ELF-1 (cell line): Measurements from ENCODE around the gene GCLM.
A peak's percentile ranks its signal among the peaks of the same experiment; 100 is the strongest.
"Not testable (repeated sequence)": the region's sequence is repeated elsewhere in the genome, so short reads cannot be mapped to it uniquely, and the experiment has no call there.

Experiments used
- DNase-seq: peaks from one replicate; pipeline ENCODE4 v3.0.0-alpha.2; 2016; ENCODE audit warnings: low read depth, low spot score

GCLM gene, protein sequence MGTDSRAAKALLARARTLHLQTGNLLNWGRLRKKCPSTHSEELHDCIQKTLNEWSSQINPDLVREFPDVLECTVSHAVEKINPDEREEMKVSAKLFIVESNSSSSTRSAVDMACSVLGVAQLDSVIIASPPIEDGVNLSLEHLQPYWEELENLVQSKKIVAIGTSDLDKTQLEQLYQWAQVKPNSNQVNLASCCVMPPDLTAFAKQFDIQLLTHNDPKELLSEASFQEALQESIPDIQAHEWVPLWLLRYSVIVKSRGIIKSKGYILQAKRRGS

DNA sequence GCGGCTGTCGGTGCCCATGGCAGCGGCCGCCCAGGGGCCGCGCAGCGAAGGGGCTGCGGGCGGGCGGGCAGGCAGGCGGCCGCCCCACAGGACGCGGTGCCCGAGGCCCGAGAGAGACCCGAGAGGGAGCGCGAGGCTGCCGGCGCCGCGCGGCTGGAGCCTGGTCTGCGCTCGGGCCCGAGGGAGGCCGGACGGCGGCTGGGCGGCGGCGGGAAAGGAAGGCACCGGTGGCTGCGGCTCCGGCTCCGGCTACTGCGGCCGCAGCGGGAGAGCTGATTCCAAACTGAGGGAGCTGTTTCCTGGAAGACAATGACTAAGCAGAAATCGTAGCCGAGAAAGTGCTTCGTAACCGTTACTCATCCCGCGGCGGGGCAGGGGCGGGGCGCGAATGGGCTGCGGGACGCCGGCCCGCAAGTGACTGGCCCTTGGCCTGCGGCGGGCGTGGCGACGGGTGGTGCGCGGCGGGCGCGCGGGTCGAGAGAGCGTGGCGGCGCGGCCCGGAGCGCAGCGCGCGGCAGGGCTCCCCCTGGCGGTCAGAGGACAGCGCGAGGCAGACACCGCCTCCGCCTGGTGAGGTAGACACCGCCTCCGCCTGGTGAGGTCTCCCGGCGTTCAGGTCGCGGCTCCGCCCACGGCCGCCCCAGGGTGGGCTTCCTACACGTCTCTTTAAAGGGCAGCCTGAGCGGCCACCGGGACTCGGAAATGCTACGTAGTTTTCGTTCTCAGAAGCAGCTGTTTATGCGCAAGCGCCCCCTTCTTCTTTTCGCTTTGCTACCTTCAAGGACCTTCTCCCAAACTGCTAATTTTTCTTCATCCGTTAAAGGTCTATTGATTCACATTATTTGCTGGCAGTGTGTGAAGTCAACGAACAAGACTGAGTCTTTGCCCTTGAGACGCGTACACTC is at the start of gene GCLM:
GCLM (minus strand) TSS at position 285 of the 905 bp plus-strand sequence; CDS start at position 18, 267 bp downstream.
- peak; percentile 96 for DNase-seq

DNA sequence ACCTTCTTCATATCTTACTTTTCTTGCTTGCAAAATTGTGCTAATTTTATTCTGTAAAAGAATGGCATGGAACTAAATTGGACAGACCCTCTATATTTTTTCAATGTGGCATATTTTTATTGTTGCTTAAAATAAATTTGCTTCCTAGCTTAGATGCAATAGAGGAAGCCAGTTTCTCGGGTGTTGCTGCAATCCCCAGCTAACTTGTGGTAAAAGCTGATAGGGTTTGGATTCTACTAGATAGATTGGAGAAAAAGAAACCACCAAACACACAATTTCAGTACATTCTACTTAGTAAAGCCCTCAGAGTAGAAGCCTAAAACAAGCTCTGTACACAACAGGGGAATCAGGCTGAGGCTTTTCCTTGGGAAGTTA is 49.5 kb upstream of the GCLM start:
- DNase-seq: no peak

DNA sequence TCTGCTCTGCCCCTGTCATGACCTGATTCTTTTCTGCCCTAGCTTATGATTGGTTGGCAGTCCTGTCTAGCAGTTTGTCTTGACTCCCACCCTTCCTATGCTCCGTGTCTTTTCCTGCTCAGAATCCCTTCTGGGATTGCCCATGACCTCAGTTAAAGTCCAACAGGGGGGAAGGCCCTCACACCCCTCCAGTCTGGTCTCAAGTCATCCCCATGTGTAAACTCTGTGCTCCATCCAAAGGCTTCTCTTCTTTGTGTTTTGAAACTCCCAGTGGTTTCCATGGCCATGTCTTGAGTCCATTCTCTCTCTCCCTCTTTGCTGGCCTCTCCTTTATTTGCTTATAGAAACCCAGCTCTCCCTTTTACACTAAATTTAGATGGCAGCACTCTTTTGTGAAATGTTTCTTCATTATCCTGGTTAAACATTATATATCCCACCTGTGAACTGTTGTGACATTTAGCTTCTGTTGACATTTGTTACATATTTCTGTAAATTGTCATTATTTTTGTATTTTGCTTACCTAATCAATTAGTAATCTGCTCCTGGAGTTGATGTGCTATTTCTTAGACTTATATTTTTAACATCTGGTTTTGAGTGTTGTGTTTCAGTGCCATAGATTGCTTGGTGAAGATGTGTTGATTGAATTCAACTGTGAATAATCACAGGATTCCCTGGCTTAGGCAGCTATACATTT is 48.9 kb upstream of the GCLM start:
- DNase-seq: no peak

DNA sequence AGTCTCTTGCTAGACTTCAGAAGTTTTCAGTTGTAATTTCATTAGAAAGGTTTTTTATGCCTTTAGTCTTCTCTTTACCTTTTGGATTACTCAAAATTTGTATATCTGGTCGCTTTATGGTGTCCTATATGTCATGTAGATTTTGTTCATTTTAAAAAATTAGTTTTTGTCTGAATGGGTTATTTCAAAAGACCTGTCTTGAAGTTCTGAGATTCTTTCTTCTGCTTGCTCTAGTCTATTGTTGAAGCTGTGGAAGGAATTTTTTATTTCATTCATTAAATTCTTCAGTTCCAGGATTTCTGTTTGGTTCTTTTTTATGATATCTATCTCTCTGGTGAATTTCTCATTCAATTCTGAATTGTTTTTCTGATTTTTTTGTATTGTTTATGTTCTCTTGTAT is 46.5 kb upstream of the GCLM start:
- no peak for DNase-seq

DNA sequence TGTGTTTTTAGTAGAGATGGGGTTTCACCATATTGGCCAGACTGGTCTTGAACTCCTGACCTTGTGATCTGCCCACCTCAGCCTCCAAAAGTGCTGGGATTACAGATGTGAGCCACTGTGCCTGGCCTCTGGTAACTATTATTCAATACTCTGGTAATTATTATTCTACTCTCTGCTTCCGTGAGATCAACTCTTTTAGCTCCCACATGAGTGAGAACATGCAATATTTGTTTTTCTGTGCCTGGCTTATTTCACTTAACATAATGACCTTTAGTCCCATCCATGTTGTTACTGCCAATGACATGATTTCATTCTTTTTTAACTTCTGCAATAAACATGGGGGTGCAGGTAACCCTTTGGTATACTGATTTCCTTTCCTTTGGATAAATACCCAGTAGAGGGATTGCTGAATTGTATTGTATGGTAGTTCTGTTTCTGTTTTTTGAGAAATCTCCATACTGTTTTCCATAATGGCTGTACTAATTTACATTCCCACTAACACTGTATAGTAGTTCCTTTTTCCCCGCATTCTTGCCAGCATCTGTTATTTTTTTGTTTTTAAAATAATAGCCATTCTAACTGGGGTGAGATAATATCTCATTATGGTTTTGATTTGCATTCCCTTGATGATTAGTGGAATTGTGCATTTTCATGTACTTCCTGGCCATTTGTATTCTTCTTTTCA is 37.9 kb upstream of the GCLM start:
- DNase-seq: not testable (repeated sequence)

DNA sequence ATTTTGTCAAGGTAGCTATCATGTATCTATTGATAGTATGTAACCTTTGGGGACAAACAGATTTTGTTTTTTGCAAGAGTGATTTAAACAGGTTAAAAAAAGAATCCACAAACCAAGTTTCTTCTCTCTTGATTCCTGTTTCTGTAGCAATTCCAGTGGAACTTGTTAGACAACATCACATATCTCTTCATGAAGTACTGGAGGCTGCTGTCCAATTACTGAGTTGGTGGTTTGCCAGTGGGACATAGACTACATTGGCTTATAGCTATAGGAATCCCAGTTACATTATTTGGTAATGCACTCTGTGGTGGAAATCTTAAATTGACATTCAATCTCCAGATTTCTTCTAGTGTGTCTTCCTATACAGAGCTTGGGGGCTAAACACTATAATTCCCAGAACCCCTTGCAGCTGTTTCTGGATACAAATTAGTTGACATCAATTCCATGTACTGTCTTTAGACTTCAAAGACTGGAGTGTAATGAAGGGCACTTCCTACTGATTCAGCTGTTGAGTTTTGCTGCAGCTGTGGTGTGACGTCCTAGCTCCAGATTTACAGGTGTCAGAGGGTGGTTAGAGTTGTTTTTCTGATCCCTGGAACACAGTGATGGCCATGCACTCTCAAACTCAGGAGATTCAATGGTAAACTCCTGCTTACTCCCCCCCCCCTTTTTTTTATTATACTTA is 29.4 kb upstream of the GCLM start:
- no peak for DNase-seq

DNA sequence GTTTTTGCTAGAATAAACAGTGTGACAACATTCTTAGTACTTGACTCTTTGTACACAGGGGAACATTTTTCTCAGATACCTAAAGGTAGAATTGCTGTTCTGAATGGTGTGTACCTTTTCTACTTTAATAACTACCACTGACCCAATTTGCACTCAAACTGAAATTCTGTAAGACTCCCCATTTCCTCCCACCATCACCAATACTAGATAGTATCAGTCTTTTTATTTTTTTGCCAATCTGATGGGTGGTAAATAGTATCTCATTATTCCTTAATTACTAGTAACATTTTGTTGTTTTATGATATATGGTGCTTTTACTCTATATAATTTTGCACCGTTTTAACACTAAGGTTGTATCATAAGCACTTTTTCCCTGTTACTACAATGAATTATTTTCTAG is 28.8 kb upstream of the GCLM start:
- DNase-seq: no peak

DNA sequence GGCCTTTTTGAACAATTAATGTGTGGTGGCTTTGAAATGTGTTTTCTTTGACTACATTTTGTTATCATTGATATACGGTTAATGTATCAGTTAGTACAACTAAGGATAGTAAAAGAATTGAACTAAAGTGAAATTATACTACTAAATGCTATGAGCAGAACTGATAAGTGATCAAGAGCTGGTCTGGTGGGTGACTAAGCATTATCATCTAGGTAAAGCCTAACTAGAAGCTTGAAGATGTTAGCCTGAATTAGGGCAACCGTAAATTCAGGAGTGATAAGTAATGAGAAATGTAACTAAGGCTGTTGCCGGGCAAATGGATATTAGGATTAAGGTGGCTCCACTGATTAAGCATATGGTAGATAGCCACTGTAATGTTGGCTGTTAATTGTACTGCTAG is 16.0 kb upstream of the GCLM start:
- DNase-seq: no peak

DNA sequence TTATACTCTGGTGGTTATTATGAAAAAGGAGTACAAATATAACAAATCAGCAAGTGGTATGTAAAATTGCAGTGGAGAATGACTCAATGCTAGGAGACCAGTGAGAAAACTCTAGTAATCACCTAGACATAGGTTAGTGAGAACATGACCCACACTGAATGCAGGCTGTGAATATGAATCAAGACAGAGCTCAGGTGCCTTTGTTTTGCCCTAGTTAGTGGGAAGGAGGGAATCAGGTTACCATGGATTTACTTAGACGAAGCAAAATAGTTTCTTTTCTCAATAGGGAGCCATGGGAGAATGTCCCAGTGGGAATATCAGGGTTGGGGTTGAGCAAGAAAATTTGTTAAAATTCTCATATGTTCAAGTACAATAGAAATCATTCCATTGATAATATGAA is 10.6 kb upstream of the GCLM start:
- no peak for DNase-seq

DNA sequence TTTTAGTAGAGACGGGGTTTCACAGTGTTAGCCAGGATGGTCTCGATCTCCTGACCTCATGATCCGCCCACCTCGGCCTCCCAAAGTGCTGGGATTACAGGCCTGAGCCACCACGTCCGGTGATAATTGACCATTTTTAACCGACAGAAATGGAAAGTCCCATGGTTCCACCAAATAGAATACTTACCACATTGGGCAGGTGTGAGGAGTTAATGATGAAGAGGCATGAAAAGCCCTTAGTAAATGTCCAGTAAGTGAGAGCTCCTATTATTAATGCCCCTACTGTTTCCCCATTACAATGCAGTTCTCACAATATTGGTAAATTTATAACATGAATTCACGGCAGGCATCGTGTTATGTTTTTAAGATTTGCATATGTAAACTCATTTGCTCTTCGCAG is 8.1 kb upstream of the GCLM start:
- no peak for DNase-seq

DNA sequence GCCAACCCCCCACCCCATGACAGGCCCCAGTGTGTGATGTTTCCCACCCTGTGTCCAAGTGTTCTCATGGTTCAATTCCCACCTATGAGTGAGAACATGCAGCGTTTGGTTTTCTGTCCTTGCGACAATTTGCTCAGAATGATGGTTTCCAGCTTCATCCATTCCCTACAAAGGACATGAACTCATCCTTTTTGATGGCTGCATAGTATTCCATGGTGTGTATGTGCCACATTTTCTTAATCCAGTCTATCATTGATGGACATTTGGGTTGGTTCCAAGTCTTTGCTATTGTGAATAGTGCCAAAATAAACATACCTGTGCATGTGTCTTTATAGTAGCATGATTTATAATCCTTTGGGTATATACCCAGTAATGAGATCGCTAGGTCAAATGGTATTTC is 1.6 kb upstream of the GCLM start:
- DNase-seq: not testable (repeated sequence)

DNA sequence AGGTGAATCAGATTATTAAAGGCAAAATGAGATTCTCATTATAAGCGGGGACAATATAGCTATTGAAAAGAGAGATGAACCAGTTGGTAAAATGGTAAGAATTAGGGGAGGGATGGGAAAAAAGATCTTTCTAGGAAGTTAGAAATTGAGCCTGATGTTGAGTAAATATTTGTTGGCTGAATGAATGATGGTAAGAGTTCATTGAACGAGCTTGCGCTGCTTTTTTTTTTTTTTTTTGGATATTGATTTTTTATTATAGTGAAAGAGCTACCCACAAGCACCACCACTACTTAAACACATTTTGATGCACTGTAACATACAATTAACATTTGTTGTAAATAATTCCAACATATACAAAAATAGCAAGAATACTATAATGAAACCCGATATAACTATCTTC is 1.1 kb upstream of the GCLM start:
- DNase-seq: no peak

DNA sequence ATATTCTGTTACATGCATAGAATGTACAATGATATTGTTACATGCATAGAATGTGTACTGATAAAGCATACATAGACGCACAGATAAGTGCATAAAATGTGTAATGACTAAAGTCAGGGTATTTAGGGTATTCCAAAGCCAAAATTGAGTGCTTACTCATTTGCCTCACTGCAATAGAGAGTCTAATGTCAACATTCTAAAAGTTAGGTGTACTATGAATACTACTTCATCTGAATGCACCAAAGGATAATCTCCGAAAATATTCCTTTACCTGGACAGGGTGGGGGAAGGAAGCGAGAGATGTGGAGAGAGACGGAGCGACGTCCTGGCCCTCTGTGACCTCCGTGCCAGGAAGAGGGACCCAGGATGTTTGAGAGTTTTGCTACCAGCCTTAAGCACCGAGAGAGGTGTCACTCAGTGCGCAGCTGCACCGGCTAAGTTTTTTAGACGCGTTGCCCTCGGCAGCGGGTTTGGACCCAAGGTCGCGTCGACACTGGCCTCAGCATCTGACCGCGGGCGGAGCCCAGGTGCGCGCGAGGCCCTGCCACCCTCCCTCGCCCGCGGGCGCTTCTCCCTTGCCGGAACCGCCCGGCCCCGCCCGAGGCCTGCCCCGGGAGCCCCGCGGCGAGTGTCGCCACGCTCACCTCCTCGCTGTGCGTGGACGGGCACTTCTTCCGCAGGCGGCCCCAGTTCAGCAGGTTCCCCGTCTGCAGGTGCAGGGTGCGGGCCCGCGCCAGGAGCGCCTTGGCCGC is 660 bp downstream of the GCLM start:
- peak; percentile 50 for DNase-seq

DNA sequence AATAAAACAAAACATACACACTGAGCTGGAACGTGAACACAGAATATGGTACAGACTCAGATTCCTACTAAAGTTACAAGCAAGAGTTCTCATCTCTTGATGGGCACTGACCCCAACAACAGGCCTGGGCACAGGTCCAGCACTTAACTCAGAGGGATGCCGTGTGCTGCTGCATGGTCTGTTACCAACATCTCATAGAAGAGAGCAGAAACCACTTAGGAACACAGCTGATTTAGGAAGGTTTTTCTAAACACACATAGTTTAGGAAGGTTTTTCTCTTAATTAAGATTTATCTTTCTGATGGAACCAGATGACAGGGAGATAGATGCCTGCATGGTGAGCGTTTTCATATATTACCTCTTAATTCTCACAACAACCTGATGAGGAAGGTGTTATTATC is 1.5 kb downstream of the GCLM start:
- no peak for DNase-seq

DNA sequence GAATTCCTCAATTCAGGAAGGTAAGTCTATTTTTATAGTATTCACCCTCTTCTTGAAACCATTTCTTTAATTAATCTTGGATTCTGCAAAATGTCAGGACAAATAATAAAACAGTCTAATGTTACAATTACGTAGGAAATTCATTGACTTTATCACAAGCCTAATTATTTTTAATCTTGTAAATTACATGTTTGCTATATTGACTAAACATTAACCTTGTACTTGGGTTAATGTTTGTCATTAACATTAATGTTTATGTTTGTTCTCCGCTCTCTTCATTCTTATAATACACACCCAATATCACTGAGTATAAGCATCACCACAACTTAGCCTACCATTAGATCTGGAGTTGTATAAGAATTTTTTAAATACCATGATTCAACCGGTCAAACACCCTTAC is 2.8 kb downstream of the GCLM start:
- no peak for DNase-seq

DNA sequence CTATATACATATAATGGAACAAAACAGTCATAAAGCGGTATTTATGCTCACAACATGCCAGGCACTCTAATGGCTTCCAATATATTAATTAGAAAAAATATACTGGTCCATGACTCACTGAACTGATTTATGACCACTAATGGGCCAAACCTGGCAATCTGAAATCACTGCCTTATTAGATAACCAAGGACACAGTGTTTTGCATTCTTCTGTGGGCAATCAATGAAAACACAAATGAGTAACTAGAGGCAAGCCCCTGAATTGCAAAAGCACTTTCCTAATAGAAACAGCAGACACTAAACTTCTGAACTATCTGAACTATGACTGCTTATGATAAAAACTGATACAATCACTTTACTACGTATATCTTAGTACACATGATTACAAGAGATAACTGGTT is 3.5 kb downstream of the GCLM start:
- DNase-seq: no peak

DNA sequence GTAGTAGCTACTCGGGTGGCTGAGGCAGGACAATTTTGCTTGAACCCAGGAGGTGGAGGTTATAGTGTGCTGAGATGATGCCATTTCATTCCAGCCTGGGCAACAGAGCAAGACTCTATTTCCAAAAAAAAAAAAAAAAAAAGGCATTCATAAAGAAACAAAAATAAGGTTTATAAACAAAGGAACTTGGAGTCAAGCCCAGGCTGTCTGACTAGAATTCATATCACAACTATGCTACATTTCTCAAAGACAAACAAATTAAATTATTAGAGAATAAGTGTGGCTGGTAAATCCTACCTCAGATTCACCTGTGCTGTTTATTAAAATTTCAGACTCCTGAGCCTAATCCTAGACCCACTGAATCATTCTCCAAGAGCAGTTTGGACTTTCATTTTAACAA is 4.2 kb downstream of the GCLM start:
- no peak for DNase-seq

DNA sequence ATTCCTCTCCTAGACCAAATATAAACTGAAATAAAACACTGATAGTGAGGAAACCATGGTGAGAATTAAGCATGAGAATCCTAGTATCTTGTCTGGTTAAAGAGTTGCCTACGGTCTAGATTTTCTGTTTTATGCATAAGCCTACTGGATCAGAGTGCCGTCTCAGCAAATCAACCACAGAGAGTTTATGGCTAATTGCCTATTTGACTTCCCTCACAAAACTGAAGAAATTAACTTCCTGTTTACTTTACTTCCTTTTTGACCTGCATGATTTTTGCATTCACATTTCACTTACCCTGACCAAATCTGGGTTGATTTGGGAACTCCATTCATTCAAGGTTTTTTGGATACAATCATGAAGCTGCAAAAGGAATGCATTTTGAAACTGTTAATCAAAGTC is 5.0 kb downstream of the GCLM start:
- no peak for DNase-seq

DNA sequence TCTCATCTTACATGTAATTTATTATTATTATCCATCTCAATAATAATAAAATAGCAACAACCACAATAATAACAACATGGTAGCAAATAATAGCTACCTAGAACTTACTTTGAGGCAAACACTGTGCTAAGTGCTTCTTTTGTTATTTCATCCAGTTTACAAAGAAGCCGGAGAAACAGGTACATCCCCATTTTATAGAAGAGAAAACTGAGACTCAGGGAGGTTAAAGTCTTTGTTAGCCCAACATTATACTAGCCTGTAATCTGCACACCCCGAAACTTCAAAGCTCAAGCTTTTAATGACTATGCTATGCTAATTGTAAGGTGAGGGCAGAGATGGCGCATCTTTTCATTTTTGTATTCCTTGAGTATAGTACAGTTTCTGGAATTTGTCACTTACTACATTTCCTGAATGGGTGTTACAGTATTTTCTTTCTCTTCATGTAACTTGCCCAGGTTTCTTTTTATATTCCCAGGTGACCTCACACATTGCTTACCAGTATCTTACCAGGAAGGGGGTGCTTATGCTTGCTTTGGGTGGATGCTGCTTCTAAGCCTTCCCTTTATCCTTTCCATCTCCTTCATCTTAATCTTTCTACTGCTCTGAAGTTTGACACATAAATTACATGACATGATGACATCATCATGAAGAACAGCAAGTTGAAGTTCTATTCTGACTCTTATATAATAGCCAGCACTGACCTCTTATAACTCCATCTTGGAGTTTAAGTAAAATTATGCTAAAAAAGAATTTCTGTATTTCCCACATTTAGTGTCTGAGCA is 8.3 kb downstream of the GCLM start:
- DNase-seq: no peak
